HCT116 (cell line): ENCODE results near the gene ENHO.

Experiments used
- POLR2AphosphoS5 ChIP-seq: IDR thresholded peaks from 2 replicates; pipeline ENCODE4 v1.6.1; 2011; ENCODE audit warnings: mild to moderate bottlenecking, low read depth, low read length, moderate library complexity
- RAD21 ChIP-seq: IDR thresholded peaks from 2 replicates; pipeline ENCODE4 v1.6.1; 2012; ENCODE audit warnings: low read depth, mild to moderate bottlenecking
- ZNF274 ChIP-seq: fragments of 200-500 bp; sonication (Bioruptor generic); IDR thresholded peaks from 2 replicates; pipeline ENCODE4 v1.6.1; 2014; ENCODE audit warnings: mild to moderate bottlenecking, low read depth, low read length, inconsistent platforms
- TF ChIP-seq, protein P1 (sequence below), 3 experiments: fragments of 200-600 bp in 1 of 3; sonication (generic) in 1 of 3; IDR thresholded peaks in 2 of 3; conservative IDR thresholded peaks in 1 of 3; 2 replicates each; pipeline ENCODE4 v1.5.1; 2012 to 2017; ENCODE audit warnings: low read depth in 2 of 3, low read length in 2 of 3, antibody characterized with exemption in 1 of 3, borderline replicate concordance in 1 of 3, control low read depth in 1 of 3, mild to moderate bottlenecking in 1 of 3, mixed read lengths in 1 of 3, mixed run types in 1 of 3, moderate library complexity in 1 of 3; ENCODE audit not compliant: insufficient read depth in 1 of 3

DNA sequence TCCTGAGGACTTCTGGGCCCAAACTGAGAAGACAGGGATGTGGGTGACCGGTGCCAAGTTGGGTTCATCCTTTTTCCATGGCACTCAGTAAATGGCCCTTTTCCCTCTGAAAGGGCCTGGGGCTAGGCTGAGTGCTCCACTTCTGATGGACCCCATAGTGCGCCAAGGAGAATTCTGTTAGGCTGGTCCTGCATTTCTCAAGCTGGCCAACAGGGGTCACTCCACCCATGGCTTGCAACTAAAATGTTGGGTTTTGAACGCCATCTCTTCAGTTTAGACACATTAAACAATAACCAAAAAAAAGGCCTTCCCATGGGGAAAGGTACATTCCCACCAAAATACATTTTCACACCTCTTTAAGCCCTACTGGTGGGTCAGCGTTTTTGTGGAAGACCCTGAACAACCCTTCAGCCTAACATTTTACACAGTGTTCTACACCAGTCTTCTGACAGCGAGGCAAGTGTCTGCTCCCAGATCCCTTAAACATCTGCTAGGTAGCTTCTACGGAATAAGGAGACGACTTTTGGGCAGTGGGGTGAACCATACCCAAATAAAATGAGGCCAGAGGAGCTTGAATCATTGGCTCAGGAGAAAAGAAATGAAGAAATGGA is 39.5 kb upstream of the ENHO start:
- no peak for TF ChIP-seq POLR2AphosphoS5
- TF ChIP-seq, protein P1, sequence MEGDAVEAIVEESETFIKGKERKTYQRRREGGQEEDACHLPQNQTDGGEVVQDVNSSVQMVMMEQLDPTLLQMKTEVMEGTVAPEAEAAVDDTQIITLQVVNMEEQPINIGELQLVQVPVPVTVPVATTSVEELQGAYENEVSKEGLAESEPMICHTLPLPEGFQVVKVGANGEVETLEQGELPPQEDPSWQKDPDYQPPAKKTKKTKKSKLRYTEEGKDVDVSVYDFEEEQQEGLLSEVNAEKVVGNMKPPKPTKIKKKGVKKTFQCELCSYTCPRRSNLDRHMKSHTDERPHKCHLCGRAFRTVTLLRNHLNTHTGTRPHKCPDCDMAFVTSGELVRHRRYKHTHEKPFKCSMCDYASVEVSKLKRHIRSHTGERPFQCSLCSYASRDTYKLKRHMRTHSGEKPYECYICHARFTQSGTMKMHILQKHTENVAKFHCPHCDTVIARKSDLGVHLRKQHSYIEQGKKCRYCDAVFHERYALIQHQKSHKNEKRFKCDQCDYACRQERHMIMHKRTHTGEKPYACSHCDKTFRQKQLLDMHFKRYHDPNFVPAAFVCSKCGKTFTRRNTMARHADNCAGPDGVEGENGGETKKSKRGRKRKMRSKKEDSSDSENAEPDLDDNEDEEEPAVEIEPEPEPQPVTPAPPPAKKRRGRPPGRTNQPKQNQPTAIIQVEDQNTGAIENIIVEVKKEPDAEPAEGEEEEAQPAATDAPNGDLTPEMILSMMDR (IDR thresholded peaks at IDR 0.05 in 2 of 3, conservative IDR thresholded peaks at IDR 0.05 in 1 of 3; ENCODE audit: borderline replicate concordance in 1 of 3, insufficient read depth in 1 of 3, low read depth in 2 of 3, low read length in 2 of 3) = peak in 2 of 3 experiments; percentile 86 to 90; a peak in 4 of 6 replicates
- TF ChIP-seq RAD21 = no peak
- no peak for TF ChIP-seq ZNF274
